D341Med (cell line): ENCODE measurements around the gene KCNJ4.

Experiments
- DNase-seq: peaks from one replicate; pipeline ENCODE4 v3.0.0; 2012; ENCODE audit warnings: low spot score

Gene KCNJ4

DNA sequence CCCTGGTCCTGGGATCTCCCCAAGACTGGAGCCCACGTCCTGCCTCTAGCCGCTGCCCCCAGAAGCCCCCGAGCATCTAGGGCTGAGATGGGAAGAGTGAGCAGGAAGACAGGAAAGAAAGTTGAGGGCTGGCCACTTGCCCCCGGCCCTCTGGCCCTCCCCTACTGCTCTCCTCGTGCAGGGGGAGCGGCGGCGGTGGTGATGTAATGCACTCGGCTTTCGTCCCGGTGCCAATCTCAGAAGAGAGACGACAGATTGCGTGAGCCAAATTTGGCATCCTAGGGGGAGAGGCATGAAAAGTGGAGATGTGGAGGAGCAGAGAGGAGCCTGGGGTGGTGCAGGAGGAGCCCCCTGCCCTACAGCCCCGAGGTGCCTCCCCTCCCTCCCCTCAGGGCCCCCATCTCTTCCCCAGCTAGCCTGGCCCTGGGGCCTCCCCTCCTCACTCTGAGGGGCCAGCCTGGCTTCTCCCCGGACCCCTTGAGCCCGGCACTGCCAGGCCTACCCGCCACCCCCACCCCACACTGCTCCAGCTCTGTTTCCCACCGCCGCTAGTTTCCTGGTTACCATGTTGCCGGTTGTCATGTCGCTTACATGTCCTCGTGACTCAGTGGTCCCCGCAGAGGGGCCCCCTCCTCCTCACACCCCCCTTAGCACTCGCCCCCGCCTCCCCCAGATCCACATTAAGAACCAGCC, 2.5 kb downstream of the KCNJ4 start:
- no peak for DNase-seq

DNA sequence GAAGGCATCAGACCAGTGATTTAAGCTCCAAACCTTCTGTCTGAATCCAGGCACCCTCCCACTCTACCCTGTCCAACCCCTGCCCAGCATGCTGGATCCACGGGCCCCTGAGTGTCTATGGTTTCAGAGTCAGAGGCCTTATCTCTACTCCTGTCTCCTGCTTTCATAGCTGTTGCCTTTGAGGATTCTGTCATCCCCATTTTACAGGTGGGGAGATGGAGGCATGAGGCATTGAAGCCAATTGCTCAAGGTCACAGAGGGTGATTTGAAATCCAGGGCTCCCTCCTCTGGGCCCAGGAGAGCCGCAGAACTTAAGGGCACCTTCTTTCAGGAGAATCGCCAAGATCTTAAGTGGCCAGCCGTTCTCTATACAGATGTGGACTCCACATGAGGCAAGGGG, 3.1 kb downstream of the KCNJ4 start:
- no peak for DNase-seq

DNA sequence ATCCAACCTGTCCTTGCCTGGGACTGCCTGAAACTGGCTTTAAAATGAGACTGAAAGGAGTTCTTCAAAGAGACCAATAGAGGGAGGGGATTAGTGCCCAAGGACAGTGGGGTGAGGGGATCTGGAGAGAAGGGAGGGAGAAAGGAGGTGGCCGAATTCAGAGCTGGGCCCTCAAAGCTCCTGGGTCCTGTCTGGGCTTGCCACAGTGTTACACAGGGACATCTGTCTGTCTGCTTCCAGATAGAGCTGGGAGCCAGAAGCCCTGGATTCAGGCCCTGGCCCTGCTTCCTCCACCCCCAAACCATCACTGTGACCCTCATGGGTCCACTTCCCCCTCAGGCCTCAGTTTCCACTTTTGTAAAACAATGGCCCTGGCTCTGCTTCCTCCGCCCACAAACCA, 3.6 kb downstream of the KCNJ4 start:
- DNase-seq, result no peak

DNA sequence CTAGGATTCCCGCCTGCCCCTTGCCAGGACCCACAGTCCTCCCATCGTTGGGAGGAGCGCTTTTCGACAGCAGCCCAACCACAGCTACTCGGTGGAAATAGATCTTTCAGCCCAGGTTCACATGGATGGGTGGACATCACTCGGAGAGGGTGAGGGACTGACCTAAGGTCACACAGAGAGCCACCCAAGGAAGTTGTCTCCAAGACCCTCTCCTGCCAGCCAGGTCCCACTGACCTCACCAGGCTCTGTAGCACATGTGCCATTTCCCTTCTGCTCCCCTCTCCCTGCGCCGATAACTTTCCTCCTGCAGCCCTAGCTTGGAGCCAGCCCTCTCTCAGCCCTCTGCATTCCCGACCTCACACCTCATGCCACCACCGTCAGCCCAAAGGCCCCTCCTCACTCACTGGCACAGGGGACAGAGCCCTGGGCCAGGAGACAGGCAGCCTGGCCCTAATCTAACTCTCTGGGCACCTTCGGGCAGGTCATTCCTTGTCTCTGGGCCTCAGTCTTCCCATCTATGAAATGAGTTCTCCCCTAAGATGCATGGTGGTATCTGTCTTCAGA, 4.7 kb downstream of the KCNJ4 start:
- DNase-seq, result no peak

DNA sequence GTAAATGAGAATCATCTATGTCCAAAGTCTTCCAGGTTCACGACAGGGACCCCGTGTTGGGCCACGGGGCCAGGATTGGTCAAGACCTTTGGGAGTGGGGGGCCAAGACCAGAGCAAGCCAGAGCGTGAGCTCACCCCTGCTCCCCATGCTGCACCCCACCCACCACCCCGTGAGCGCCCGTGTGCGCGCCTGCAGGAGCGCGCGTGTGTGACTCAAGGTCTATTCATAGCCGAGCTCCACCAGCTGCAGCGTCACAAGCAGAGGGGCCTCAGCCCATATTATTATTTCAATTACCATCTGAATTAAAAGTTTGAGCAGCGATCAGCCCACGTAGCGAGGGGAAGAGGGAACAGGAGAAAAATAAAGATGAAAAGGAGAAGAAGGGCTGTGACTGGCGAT, 5.2 kb downstream of the KCNJ4 start:
- no peak for DNase-seq

DNA sequence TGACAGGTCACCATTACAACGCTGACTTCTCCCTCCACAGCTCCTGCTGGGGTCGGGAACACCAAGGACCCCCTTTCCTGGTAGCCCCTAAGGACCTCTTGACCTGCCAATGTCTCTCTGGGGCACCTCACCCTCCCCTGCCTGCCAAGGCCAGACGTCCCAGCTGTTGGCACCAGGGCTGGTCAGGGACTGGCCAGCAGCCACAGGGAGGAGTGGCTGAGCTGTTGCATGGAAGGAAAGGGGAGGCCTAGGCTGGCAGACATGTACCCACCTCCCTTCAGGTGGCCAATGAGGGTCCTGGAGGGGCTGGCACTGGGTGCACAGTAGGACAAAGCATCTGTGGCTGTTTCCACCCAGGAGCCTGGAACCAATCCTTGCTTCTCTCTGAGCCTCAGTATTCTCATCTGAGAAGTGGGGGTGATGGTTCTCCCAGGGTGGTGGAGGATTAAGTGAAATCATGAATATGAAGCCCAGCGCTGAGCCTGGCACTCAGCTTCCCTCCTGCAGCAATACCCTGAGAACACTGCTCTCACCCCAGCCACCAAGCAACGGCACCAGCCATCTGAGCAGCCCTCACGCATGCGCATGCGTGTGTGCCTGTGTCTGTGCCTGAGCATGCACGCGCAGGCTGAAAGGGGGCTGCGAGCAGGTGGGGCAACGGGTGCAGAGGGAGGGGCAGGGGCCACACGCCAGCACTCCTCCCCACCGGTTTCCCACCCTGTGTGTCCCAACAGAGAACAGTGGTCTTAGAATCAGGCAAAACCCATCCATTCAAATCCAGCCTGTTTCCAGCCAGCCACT, 5.9 kb downstream of the KCNJ4 start:
- DNase-seq, result no peak

DNA sequence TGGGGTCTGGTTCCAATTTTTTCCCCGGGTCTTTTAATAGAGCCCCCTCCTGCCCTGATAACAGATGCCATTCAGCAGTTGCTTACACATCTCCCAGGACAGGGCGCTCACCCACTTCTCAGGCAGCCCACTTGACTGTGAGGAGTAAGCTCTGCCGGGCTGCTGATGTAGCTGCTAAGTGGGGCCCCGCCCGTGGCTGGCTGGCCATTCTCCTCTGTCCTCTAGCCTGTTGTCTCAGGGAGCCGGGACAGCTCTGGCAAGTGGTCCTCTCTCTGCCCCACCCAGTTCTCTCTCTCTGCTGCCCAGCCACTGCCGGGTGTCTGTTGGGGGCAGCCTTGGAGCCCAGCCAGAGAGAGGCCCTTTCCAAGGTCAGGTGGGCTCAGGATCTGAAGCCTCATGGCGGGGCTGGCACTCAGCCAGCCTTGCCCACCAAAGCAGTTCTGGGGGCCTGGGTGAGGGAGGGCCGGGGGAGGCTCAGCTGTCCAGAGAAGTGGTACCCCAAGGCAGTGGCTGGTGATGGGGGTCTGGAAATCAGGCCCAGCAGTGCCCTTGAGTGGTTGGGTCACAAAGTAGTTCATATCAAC, 8.9 kb downstream of the KCNJ4 start:
- no peak for DNase-seq

DNA sequence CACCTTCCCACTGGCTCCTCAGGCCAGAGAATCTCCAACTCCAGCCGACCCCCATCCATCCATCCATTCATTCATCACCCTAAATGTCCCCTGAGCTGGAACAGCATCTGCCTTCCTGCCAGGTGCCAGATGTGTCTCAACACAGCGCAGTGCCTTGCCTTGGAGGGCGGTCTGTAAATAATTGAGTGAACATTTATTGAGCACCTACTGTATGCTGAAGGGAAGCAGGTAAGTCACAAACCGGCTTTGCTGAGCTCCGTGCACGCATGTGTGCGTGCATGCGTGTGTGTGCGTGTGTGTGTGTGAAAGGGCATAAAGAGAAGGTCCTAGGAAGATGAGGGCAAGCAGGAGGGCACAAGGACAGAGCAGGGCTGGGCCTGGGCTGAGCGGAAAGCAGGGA, 10.2 kb downstream of the KCNJ4 start:
- DNase-seq, result no peak

DNA sequence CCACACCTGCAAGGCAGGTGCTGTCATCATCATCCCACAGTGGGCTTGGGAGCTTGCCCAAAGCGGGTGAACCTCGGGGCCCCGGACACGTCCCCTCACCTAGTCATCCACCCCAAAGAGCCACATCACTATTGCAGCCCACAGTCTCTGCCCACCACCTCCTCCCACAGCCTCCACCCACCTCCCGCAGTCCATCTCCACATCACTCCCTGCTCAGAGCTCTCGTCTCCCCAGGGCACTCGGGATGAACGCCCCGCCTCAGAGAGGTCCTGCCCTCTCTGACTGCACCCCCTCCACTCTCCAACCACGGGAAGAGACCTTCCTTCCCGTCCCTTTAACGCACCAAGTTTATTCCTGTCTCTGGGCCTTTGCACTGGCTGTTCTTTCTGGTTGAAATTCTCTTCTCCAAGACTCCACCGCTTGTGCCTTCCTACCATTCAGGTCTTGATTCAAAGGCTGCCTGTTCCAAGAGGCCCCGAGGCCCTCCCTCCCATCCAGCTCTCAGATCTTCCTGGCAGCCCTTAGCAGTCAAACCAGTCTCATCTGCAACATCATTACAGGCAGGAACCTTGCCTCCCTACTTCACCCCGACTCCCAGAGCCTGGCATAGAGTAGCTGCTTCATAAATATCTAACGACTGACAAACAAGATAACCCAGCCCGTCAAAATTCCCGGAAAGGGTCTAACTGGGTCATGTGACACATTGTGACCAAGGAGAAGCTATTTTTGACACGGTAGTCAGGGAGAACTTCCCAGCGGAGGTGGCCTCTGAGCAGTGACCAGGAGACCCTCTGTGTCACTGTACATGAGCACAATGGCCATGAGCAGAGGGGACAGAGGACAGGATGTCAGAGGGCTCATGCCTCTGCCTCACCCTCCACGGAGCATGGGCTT, 11.1 kb downstream of the KCNJ4 start:
- DNase-seq, result no peak

DNA sequence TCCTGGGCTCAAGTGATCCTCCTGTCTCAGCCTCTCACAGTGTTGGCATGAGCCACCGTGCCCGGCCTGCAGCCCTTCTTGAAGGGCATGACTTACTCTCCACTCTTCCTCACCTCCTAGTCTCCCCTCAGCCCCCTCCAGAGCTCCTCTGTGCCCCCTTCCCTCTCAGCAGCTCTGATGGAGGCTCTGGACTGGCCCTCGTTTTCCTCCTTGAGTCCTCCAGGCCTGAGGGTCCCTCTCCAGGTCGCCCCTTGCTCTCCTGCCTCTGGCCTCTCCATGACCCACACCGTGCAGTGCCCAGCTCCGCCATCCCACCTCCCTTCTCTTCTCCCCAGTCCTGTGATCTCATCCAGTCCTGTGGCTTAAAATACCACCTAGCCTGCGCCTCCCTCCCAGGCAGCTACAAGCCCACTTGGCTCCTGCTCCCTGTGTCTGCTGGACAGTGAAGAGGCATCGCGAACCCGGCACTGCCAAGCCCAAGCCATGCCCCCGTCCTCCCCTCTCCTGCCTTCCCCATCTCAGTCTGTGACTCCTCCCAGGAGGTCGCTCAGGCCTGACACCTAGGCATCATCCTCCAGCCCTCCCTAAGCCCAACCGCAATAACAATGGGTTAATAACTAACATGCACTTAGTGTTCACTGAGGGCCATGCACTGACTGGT, 11.9 kb downstream of the KCNJ4 start:
- DNase-seq, result no peak

DNA sequence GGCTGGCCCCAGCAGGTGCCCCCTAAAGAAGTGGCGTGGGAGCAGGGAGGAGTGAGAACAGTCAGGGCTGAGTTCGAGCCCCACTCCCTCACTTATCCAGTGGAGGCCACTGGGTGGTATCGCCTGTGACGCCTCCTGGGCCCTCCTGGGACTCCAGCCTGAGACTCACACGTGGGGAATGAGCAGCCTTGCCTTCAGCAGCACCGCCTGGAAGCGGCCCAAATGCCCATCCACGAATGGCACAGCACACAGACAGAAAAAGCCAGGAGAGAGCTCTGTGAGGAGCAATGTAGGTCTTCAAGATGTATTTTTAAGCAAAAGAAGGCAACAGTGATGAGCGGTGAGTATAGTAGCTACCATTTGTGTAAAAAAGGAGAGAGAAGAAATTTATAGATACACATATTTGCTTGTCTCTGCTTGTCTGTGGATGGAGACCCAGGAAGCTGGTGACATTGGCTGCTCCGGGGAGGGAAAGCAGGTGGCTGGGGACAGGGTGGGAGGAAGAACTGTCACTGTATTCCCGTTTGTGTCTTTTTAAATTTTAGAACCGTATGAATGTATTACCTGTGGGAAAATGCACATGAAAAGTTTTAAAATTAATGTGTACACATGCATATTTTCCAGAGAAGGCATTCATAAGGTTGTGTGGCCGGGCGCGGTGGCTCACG, 13.2 kb downstream of the KCNJ4 start:
- no peak for DNase-seq

DNA sequence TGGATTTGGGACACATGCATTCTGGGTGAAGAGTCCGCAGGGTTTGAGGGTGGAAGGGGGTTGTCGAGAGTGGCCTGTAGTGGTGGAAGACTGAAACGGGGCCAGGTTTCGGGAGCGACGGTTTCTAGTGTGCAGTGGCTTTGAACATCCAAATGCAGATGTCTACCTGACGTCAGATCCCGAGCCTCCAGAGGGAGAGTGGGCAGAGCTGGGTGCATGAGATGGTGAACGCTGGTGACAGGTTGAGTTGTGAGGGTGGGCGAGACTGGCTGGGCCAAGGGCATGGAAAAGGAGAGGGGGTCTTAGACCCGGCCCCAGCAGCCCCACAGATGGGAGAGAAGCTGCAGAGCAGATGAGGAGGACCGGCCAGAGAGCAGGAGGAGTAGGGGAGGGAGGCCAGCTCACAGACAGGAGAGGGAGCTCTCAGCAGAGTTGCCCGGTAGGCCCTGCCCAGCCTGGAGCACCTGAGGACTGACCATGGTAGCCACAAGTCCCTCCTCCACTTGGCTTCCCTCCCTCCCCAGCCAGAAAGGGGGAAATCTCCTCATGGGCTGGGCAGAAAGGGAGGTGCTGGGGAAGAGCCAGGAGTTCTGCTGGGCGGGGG, 14.2 kb downstream of the KCNJ4 start:
- no peak for DNase-seq

DNA sequence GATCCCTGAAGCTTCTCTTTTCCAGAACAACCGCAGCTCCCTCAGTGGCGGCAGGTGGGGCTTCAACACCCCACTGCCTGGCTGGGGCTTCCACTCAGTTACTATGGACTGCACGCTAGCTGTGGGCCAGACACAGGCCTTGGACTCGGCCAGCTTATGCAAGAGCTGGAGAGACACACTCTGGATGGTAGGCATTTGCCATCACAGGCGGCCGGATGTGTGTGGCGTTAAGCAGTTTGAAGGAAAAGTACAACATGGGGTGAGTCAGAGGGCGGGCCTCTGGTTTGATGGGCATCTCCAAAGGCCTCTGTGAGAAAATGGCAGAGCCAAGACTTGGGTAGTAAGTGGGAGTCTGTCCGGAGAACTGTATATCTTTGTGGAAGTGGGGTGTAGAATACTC, 17.6 kb downstream of the KCNJ4 start:
- DNase-seq, result no peak

DNA sequence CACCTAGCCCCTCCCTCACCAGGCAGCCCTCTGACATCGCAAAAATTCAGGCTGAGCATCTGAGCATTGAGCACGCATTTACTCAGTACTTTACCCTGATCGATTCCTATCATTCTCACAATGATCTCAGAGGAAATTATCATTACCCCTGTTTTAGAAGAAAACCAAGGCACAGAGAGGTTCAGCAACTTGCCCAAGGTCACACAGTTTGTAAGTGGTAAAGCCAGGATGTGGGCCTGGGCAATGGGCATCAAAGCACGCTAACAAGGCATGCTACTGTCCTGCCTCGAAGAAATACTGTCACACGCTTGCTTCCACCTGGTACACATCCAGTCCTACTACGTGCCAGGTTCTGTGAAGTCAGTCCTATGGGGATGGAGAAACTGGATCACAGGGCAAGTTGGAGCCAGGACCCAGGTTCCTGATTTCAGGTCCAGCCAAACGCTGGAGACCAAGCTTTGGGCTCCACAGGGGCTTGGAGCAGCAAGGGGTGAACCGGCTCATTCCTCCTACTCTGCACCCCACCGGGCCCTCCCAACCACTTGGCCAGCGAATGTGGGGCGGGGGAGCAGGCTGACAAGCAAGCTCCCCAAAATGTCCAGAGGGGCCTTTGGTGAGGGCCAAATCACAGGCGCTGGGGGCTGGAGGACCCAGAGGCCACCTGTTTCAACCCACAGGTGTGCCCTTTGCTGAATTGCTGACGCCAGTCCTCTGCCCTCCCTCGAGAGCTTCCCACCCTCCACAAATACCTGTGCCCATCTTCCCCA, 18.2 kb downstream of the KCNJ4 start:
- no peak for DNase-seq

DNA sequence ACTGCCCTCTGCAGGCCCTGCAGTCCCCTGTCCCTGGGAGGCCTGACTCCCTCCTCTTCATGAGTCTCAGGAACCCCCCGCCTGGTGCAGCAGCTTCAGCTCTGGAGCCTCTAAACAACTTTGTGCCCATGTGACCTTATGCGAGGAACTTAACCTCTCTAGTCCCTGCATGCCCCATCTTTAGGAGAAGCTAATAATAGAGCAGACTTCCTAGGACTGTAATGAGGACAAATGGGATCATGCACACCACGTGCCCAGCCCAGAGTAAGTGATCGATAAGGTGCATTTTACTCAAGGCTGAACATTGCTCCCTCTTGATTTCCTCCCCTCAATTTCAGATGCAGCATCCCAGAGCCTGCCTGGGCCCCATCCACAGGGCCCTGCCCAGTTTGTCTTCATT, 19.0 kb downstream of the KCNJ4 start:
- DNase-seq, result no peak

DNA sequence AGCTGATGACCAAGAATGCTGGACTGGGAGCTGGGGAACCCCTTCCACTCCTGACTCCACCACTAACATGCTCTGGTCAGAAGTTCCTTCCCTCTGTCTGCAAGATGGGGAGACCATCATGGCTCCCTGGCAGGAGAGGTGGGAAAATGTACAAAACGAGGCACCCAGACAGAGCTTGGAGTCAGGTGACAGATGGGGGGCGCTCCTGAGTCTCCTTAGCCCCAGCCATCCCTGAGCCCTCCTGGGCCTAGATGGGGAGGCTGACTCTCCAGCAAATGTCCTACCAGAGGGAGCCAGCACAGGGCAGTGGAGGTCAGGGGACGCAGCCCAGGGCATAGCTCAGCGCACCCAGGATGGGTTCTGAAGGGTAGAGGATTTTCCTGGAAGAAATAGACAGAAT, 20.0 kb downstream of the KCNJ4 start:
- DNase-seq, result no peak

DNA sequence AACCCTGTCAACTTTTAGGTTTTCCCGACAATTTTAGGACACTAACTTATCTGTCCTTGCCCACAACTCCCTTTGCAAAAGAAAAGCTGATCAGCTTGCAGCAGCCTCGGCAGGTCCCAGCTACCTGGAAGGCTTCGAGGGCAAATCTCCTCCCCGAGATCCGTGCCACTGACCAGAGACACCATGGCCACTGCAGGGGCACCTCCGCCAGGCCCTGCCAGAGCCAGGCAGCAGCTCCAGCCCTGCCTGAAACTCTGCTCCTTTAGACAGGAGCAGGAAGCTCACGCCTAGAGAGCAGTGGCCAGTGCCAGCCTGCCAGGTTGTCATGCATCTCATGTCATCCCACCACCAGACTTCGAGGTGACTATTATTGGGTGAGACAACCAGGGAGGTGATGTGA, 21.1 kb downstream of the KCNJ4 start:
- no peak for DNase-seq

DNA sequence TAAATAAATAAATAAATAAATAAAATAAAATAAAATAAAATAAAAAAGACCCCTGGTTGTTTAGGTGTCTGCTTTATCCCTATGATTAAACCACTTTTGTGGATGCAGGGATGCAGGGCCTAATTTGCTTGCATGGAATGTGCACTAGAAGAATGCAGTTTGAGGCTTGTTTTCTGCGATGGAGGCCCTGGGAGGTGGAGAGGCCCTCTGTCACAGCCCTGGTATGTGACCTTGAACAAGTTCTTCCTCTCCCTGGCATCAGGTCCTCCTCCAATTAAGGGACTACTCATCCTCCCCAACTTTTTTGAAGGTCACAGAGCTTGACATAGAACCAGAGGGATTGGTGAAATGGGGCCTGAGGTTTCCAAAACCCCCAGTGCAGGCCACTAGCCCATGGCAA, 22.7 kb downstream of the KCNJ4 start:
- no peak for DNase-seq

DNA sequence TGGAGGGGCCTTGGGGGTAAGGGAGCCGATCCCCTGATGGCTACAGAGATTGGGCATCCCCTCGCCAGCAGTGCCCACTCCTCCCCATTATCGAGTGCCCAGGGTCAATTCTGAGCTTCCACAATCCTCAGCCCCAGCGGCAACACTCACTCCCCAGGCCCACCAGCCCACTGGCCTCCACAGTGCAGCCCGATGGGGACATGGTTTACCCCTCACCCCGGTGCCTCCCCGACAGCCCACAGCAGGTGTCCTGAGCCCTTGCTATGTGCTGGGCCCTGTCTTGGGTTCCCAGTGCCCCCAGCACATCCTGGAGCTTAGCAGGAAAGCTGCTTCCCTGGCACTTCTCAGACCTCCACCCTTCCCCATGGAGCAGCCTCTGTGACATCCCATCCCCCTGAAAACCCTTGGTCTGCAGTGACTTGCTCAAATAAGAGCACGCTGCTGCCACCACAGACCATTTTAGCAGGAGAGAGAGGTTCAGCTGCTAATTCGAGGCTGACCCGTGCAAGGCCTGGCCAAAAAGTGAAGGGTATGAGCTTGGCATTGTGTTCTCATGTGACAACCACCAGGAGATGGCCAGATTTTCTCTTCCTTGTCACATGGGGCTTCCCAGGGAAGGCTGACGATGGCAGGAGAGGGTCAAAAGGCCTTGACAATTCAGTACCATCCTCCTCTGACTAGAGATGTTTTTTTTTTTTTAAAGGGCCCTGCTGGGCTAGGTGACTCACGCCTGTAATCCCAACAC, 23.6 kb downstream of the KCNJ4 start:
- DNase-seq, result no peak
